ENCODE data around the gene MEF2A.

- TF ChIP-seq CTCF (IDR thresholded peaks at IDR 0.05) (no peak), EZH2phosphoT487 (IDR thresholded peaks at IDR 0.05) (no peak)
Measured at GRCh38 chr15:99574048-99574447, 8.3 kb downstream of the MEF2A start.
